HepG2 (cell line): ENCODE results near the gene POLQ. TPM values are rescaled to one million over a fixed set of nuclear protein-coding genes. Genes with fewer than 3 reads are reported as not detected.

Experiments used
- HMG20A ChIP-seq: IDR thresholded peaks from 2 replicates; pipeline ENCODE4 v1.6.1; 2016; ENCODE audit warnings: borderline replicate concordance
- MYPOP ChIP-seq: sonication (generic); formaldehyde crosslinking; IDR thresholded peaks from 2 replicates; pipeline ENCODE4 v1.8.1; 2023; ENCODE audit warnings: mild to moderate bottlenecking, moderate library complexity, missing genetic modification reagents
- SNAPC4 ChIP-seq: sonication (generic); formaldehyde crosslinking; IDR thresholded peaks from 2 replicates; pipeline ENCODE4 v1.4.0; 2020; ENCODE audit warnings: mild to moderate bottlenecking, missing genetic modification reagents
- SOX6 ChIP-seq, 2 experiments: fragments of 450-650 bp in 1 of 2; sonication (generic) in 1 of 2; formaldehyde crosslinking in 1 of 2; IDR thresholded peaks; 2 replicates each; pipeline versions ENCODE4 v1.4.0 to v1.6.1; 2017 to 2020; ENCODE audit warnings: antibody characterized with exemption in 1 of 2, mild to moderate bottlenecking in 1 of 2, missing genetic modification reagents in 1 of 2
- SP2 ChIP-seq: sonication (generic); formaldehyde crosslinking; IDR thresholded peaks from 2 replicates; pipeline ENCODE4 v1.5.1; 2020; ENCODE audit warnings: mild to moderate bottlenecking, missing genetic modification reagents
- THAP11 ChIP-seq: IDR thresholded peaks from 2 replicates; pipeline ENCODE4 v1.6.1; 2016; ENCODE audit warnings: missing biosample characterization, missing genetic modification reagents
- THAP9 ChIP-seq: sonication (generic); formaldehyde crosslinking; IDR thresholded peaks from 2 replicates; pipeline ENCODE4; 2020; ENCODE audit warnings: missing genetic modification reagents, mild to moderate bottlenecking, borderline replicate concordance
- YEATS4 ChIP-seq: sonication (generic); formaldehyde crosslinking; IDR thresholded peaks from 2 replicates; pipeline ENCODE4 v1.4.0; 2020; ENCODE audit warnings: missing genetic modification reagents, borderline replicate concordance
- ZBTB39 ChIP-seq: sonication (generic); formaldehyde crosslinking; IDR thresholded peaks from 2 replicates; pipeline ENCODE4 v1.5.0; 2020; ENCODE audit warnings: missing genetic modification reagents
- ZNF136 ChIP-seq: sonication (generic); formaldehyde crosslinking; IDR thresholded peaks from 2 replicates; pipeline ENCODE4 v1.8.1; 2022; ENCODE audit warnings: low read depth, mild to moderate bottlenecking, moderate library complexity, missing genetic modification reagents
- ZNF552 ChIP-seq: sonication (generic); formaldehyde crosslinking; IDR thresholded peaks from 2 replicates; pipeline ENCODE4 v1.9.0; 2022; ENCODE audit warnings: missing genetic modification reagents, mild to moderate bottlenecking, borderline replicate concordance
- ZNF567 ChIP-seq: sonication (generic); formaldehyde crosslinking; IDR thresholded peaks from 2 replicates; pipeline ENCODE4 v1.8.1; 2023; ENCODE audit warnings: mild to moderate bottlenecking, missing genetic modification reagents, borderline replicate concordance
- ZNF605 ChIP-seq: sonication (generic); formaldehyde crosslinking; IDR thresholded peaks from 2 replicates; pipeline ENCODE4 v1.8.0; 2022; ENCODE audit warnings: mild to moderate bottlenecking, missing genetic modification reagents
- ZNF878 ChIP-seq: sonication (generic); formaldehyde crosslinking; IDR thresholded peaks from 2 replicates; pipeline ENCODE4 v1.8.1; 2023; ENCODE audit warnings: mild to moderate bottlenecking, missing genetic modification reagents, moderate library complexity
- ZNF883 ChIP-seq: sonication (generic); formaldehyde crosslinking; IDR thresholded peaks from 2 replicates; pipeline ENCODE4 v1.5.1; 2020; ENCODE audit warnings: mild to moderate bottlenecking, missing genetic modification reagents; ENCODE audit errors: not compliant biosample characterization
- ZSCAN20 ChIP-seq: sonication (generic); formaldehyde crosslinking; IDR thresholded peaks from 2 replicates; pipeline ENCODE4 v1.4.0; 2020; ENCODE audit warnings: missing genetic modification reagents, mild to moderate bottlenecking, borderline replicate concordance
- polyA plus RNA-seq, 8 experiments: library from polyadenylated mRNA; depleted of rRNA in 3 of 8; stranded (reverse) in 7 of 8; unstranded in 1 of 8; fragments of >200 nt; fragmentation: Illumina TruSeq in 4 of 8; extraction: Trizol in 4 of 8; gene quantifications; 2 replicates each; pipeline versions ENCODE4 v1.2.1 to v1.2.3, GENCODE V29; 2011 to 2016; ENCODE audit warnings: low read depth in 4 of 8, missing spikeins in 1 of 8, mixed read lengths in 1 of 8; ENCODE audit not compliant: insufficient read depth in 1 of 8
- total RNA-seq, 5 experiments: library from RNA; depleted of rRNA; stranded (reverse); fragments of >200 nt; fragmentation: Illumina TruSeq; extraction: Trizol; gene quantifications; 2 replicates each; pipeline ENCODE4 v1.2.3, GENCODE V29; 2016; ENCODE audit warnings: low read depth in 1 of 5

The POLQ gene
- total and polyA plus RNA-seq, 2 of the 13 experiments (the other 11 are each of a cell fraction or from before 2014, with no cell fraction given), result 2.5 to 18.6 TPM

GRCh38 chr3:121545574-121546455 lies at the start of gene POLQ (continued):
- peak; percentile 69; the same call in 1 of the 2 replicates for TF ChIP-seq THAP9
- TF ChIP-seq SP2 (CRISPR knock-in tag), result peak; percentile 73
- TF ChIP-seq ZNF878 (CRISPR knock-in tag), result peak; percentile 71; the same call in 1 of the 2 replicates
- peak; percentile 72 for TF ChIP-seq ZBTB39
- TF ChIP-seq ZNF567, result no peak
- TF ChIP-seq HMG20A (CRISPR knock-in tag), result no peak
- peak; percentile 59; the same call in 1 of the 2 replicates for TF ChIP-seq YEATS4
- peak; percentile 85; the same call in 1 of the 2 replicates for TF ChIP-seq ZSCAN20 (CRISPR knock-in tag)
- TF ChIP-seq ZNF552, result peak; percentile 58; the same call in 1 of the 2 replicates
- no peak for TF ChIP-seq SNAPC4
- TF ChIP-seq ZNF883, result peak; percentile 79
- peak; percentile 52; the same call in 1 of the 2 replicates for TF ChIP-seq MYPOP (CRISPR knock-in tag)
- 0 out of 2 replicates have a peak, but pooled peaks have one; percentile 62 for TF ChIP-seq ZNF605
- TF ChIP-seq ZNF136, result 0 out of 2 replicates have a peak, but pooled peaks have one; percentile 32
- peak; percentile 92 for TF ChIP-seq THAP11
- no peak for TF ChIP-seq SOX6 (IDR thresholded peaks at IDR 0.05)
- TF ChIP-seq SOX6 (CRISPR knock-in tag; IDR thresholded peaks at IDR 0.05), result no peak
